K562 (cell line): ENCODE results near the gene OR10H2. TPM values are rescaled to one million over a fixed set of nuclear protein-coding genes. Genes with fewer than 3 reads are reported as not detected.

Experiments used
- FOXM1 ChIP-seq, 2 experiments: fragments of 450-650 bp in 1 of 2; sonication (generic) in 1 of 2; formaldehyde crosslinking in 1 of 2; IDR thresholded peaks; 2 replicates each; pipeline versions ENCODE4 v1.6.1 to v1.9.0; 2017 to 2022; ENCODE audit warnings: low read depth in 2 of 2, mild to moderate bottlenecking in 2 of 2, missing genetic modification reagents in 1 of 2, moderate library complexity in 1 of 2
- GTF2F1 ChIP-seq: IDR thresholded peaks from 2 replicates; pipeline ENCODE4 v1.6.1; 2011; ENCODE audit warnings: low read depth, low read length, improper control_type of control experiment
- PRMT5 ChIP-seq: sonication (generic); formaldehyde crosslinking; IDR thresholded peaks from 2 replicates; pipeline ENCODE4 v1.5.0; 2020; ENCODE audit warnings: missing genetic modification reagents
- RBM14 ChIP-seq: fragments of 200-400 bp; formaldehyde crosslinking; IDR thresholded peaks from 2 replicates; pipeline ENCODE4 v1.6.1; 2018; ENCODE audit warnings: low read depth, mild to moderate bottlenecking, low read length, moderate library complexity, borderline replicate concordance; ENCODE audit not compliant: insufficient read depth
- SNRNP70 ChIP-seq: fragments of 200-400 bp; formaldehyde crosslinking; optimal IDR thresholded peaks from 2 replicates; pipeline ENCODE3; 2017; ENCODE audit warnings: low read depth, low read length
- TCFL5 ChIP-seq: fragments of 250-450 bp; sonication (Bioruptor Pico); conservative IDR thresholded peaks from 2 replicates; pipeline ENCODE4 v1.6.1; 2021; ENCODE audit warnings: mild to moderate bottlenecking, moderate library complexity, matching md5 sums
- U2AF2 ChIP-seq: fragments of 200-400 bp; formaldehyde crosslinking; optimal IDR thresholded peaks from 2 replicates; pipeline ENCODE3; 2017; ENCODE audit warnings: low read depth, mild to moderate bottlenecking, low read length
- ZNF778 ChIP-seq: fragments of 450-650 bp; formaldehyde crosslinking; IDR thresholded peaks from 2 replicates; pipeline ENCODE4 v1.4.0; 2020; ENCODE audit warnings: mild to moderate bottlenecking, moderate library complexity
- polyA plus RNA-seq, 8 experiments: library from polyadenylated mRNA; depleted of rRNA in 4 of 8; stranded (reverse) in 5 of 8; unstranded in 3 of 8; fragments of >200 nt; fragmentation: Nextera tagmentation in 2 of 8; fragmentation: Illumina TruSeq in 1 of 8; extraction: Ambion mirVana in 2 of 8; extraction: Trizol in 1 of 8; gene quantifications; 2 replicates each; pipeline versions ENCODE4 v1.2.1 to v1.2.3, GENCODE V29; 2011 to 2014; ENCODE audit warnings: inconsistent platforms in 1 of 8, missing spikeins in 1 of 8
- total RNA-seq, 7 experiments: library from RNA; depleted of rRNA in 6 of 7; stranded (reverse); fragments of >200 nt in 6 of 7; fragmentation: Illumina TruSeq in 2 of 7; extraction: Trizol in 2 of 7; gene quantifications; 2 replicates each; pipeline versions ENCODE4 v1.2.1 to v1.2.3, GENCODE V29; 2011 to 2021; ENCODE audit warnings: low replicate concordance in 1 of 7
- TF ChIP-seq, protein P1 (sequence below), 3 experiments: fragments of 200-800 bp in 1 of 3; fragments of 250-450 bp in 1 of 3; fragments of 450-650 bp in 1 of 3; sonication (Bioruptor Pico) in 1 of 3; sonication (Bioruptor generic) in 1 of 3; formaldehyde crosslinking in 1 of 3; IDR thresholded peaks; 2 replicates each; pipeline versions ENCODE4 v1.6.1 to v1.8.0; 2016 to 2022; ENCODE audit warnings: mild to moderate bottlenecking in 2 of 3, missing genetic modification characterization in 2 of 3, missing compliant biosample characterization in 1 of 3, moderate library complexity in 1 of 3
- TF ChIP-seq, protein P2 (sequence below): fragments of 450-650 bp; IDR thresholded peaks from one replicate; pipeline ENCODE4 v1.6.1; 2018; ENCODE audit warnings: mild to moderate bottlenecking, moderate library complexity; ENCODE audit not compliant: partially characterized antibody
- TF ChIP-seq, protein P3 (sequence below), 2 experiments: fragments of 450-650 bp; IDR thresholded peaks; 2 replicates each; pipeline ENCODE4 v1.6.1; 2018; ENCODE audit warnings: mild to moderate bottlenecking in 2 of 2, low read depth in 1 of 2; ENCODE audit not compliant: partially characterized antibody in 2 of 2
- TF ChIP-seq, protein P4 (sequence below): fragments of 250-450 bp; sonication (Bioruptor Pico); IDR thresholded peaks from 2 replicates; pipeline ENCODE4 v1.5.0; 2020; ENCODE audit warnings: mild to moderate bottlenecking
- TF ChIP-seq, protein P5 (sequence below): fragments of 450-650 bp; IDR thresholded peaks from 2 replicates; pipeline ENCODE4 v1.6.1; 2016; ENCODE audit warnings: mild to moderate bottlenecking

The OR10H2 gene
- total and polyA plus RNA-seq, 9 of the 15 experiments (the other 6 are each of a cell fraction or from before 2014, with no cell fraction given), result not detected

DNA sequence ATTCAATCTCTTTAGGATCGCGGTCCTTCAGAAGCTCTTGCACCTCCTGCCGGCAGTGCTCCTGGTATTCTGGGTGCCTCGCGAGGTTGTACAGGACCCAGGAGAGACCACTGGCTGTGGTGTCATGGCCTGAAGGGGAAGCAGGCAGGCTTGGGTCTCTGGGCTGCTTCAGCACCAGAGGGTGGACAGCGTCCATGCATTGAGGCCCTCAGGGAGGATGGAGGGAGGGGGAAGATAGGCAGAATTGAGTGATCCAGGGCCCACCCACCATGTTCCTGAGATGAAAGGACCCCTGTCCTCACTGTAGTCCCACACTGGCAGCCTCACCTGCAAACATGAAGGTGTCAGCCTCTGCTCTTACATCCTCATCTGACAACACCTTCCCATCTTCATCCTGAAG lies 41.8 kb downstream of the OR10H2 start (continued):
- TF ChIP-seq, protein P1, sequence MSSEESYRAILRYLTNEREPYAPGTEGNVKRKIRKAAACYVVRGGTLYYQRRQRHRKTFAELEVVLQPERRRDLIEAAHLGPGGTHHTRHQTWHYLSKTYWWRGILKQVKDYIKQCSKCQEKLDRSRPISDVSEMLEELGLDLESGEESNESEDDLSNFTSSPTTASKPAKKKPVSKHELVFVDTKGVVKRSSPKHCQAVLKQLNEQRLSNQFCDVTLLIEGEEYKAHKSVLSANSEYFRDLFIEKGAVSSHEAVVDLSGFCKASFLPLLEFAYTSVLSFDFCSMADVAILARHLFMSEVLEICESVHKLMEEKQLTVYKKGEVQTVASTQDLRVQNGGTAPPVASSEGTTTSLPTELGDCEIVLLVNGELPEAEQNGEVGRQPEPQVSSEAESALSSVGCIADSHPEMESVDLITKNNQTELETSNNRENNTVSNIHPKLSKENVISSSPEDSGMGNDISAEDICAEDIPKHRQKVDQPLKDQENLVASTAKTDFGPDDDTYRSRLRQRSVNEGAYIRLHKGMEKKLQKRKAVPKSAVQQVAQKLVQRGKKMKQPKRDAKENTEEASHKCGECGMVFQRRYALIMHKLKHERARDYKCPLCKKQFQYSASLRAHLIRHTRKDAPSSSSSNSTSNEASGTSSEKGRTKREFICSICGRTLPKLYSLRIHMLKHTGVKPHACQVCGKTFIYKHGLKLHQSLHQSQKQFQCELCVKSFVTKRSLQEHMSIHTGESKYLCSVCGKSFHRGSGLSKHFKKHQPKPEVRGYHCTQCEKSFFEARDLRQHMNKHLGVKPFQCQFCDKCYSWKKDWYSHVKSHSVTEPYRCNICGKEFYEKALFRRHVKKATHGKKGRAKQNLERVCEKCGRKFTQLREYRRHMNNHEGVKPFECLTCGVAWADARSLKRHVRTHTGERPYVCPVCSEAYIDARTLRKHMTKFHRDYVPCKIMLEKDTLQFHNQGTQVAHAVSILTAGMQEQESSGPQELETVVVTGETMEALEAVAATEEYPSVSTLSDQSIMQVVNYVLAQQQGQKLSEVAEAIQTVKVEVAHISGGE (CRISPR knock-in tag; IDR thresholded peaks at IDR 0.05), result no peak
- no peak for TF ChIP-seq FOXM1 (IDR thresholded peaks at IDR 0.05; ENCODE audit: low read depth)
- TF ChIP-seq FOXM1 (CRISPR knock-in tag; IDR thresholded peaks at IDR 0.05; ENCODE audit: low read depth), result no peak
- TF ChIP-seq, protein P2, sequence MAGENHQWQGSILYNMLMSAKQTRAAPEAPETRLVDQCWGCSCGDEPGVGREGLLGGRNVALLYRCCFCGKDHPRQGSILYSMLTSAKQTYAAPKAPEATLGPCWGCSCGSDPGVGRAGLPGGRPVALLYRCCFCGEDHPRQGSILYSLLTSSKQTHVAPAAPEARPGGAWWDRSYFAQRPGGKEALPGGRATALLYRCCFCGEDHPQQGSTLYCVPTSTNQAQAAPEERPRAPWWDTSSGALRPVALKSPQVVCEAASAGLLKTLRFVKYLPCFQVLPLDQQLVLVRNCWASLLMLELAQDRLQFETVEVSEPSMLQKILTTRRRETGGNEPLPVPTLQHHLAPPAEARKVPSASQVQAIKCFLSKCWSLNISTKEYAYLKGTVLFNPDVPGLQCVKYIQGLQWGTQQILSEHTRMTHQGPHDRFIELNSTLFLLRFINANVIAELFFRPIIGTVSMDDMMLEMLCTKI, result no peak
- no peak for TF ChIP-seq TCFL5 (CRISPR knock-in tag)
- TF ChIP-seq PRMT5, result 0 out of 2 replicates have a peak, but pooled peaks have one; percentile 46
- TF ChIP-seq, protein P3, sequence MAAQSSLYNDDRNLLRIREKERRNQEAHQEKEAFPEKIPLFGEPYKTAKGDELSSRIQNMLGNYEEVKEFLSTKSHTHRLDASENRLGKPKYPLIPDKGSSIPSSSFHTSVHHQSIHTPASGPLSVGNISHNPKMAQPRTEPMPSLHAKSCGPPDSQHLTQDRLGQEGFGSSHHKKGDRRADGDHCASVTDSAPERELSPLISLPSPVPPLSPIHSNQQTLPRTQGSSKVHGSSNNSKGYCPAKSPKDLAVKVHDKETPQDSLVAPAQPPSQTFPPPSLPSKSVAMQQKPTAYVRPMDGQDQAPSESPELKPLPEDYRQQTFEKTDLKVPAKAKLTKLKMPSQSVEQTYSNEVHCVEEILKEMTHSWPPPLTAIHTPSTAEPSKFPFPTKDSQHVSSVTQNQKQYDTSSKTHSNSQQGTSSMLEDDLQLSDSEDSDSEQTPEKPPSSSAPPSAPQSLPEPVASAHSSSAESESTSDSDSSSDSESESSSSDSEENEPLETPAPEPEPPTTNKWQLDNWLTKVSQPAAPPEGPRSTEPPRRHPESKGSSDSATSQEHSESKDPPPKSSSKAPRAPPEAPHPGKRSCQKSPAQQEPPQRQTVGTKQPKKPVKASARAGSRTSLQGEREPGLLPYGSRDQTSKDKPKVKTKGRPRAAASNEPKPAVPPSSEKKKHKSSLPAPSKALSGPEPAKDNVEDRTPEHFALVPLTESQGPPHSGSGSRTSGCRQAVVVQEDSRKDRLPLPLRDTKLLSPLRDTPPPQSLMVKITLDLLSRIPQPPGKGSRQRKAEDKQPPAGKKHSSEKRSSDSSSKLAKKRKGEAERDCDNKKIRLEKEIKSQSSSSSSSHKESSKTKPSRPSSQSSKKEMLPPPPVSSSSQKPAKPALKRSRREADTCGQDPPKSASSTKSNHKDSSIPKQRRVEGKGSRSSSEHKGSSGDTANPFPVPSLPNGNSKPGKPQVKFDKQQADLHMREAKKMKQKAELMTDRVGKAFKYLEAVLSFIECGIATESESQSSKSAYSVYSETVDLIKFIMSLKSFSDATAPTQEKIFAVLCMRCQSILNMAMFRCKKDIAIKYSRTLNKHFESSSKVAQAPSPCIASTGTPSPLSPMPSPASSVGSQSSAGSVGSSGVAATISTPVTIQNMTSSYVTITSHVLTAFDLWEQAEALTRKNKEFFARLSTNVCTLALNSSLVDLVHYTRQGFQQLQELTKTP (IDR thresholded peaks at IDR 0.05; ENCODE audit: low read depth in 1 of 2, partially characterized antibody in 2 of 2), result peak in 1 of 2 experiments; percentile 82
- TF ChIP-seq U2AF2, result no peak
- TF ChIP-seq, protein P4, sequence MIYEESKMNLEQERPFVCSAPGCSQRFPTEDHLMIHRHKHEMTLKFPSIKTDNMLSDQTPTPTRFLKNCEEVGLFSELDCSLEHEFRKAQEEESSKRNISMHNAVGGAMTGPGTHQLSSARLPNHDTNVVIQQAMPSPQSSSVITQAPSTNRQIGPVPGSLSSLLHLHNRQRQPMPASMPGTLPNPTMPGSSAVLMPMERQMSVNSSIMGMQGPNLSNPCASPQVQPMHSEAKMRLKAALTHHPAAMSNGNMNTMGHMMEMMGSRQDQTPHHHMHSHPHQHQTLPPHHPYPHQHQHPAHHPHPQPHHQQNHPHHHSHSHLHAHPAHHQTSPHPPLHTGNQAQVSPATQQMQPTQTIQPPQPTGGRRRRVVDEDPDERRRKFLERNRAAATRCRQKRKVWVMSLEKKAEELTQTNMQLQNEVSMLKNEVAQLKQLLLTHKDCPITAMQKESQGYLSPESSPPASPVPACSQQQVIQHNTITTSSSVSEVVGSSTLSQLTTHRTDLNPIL (CRISPR knock-in tag), result no peak
- no peak for TF ChIP-seq GTF2F1
- no peak for TF ChIP-seq SNRNP70
- no peak for TF ChIP-seq RBM14
- no peak for TF ChIP-seq ZNF778 (CRISPR knock-in tag)
- TF ChIP-seq, protein P5, sequence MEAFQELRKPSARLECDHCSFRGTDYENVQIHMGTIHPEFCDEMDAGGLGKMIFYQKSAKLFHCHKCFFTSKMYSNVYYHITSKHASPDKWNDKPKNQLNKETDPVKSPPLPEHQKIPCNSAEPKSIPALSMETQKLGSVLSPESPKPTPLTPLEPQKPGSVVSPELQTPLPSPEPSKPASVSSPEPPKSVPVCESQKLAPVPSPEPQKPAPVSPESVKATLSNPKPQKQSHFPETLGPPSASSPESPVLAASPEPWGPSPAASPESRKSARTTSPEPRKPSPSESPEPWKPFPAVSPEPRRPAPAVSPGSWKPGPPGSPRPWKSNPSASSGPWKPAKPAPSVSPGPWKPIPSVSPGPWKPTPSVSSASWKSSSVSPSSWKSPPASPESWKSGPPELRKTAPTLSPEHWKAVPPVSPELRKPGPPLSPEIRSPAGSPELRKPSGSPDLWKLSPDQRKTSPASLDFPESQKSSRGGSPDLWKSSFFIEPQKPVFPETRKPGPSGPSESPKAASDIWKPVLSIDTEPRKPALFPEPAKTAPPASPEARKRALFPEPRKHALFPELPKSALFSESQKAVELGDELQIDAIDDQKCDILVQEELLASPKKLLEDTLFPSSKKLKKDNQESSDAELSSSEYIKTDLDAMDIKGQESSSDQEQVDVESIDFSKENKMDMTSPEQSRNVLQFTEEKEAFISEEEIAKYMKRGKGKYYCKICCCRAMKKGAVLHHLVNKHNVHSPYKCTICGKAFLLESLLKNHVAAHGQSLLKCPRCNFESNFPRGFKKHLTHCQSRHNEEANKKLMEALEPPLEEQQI, result 0 out of 2 replicates have a peak, but pooled peaks have one; percentile 52
